AG04450 (cell line): ENCODE measurements around the gene AGTRAP. TPM values are rescaled to one million over a fixed set of nuclear protein-coding genes. Genes with fewer than 3 reads are reported as not detected.
A peak's percentile ranks its signal among the peaks of the same experiment; 100 is the strongest.

Experiments
- CTCF ChIA-PET: fragments of 300-600, 350-600 bp; formaldehyde crosslinking; extraction: SDS; loops from one replicate; lab custom pipeline; 2022; ENCODE audit warnings: antibody characterized with exemption, inconsistent platforms; lab: Charles Lee
- POLR2A ChIA-PET: fragments of 350-600 bp; formaldehyde crosslinking; extraction: SDS; loops from one replicate; lab custom pipeline; 2021; ENCODE audit warnings: antibody characterized with exemption, inconsistent platforms; lab: Yijun Ruan, JAX
- DNase-seq: peaks from one replicate; pipeline ENCODE4 v3.0.0-alpha.2; 2011; ENCODE audit warnings: low read depth, low spot score
- H3K27ac ChIP-seq: one replicate; pipeline ENCODE4 v1.5.1; 2012; ENCODE audit warnings: low read depth, low read length, control low read depth
- H3K27me3 ChIP-seq: one replicate; pipeline ENCODE4 v1.6.0; 2012; ENCODE audit warnings: low read length; ENCODE audit not compliant: control insufficient read depth, insufficient read depth
- H3K4me3 ChIP-seq: 2 replicates; pipeline ENCODE4 v1.5.1; 2011; ENCODE audit warnings: mild to moderate bottlenecking, low read depth, low read length, control low read depth
- H3K9me3 ChIP-seq: 2 replicates; pipeline ENCODE4 v1.5.1; 2012; ENCODE audit warnings: low read length; ENCODE audit not compliant: control insufficient read depth, insufficient read depth
- CTCF ChIP-seq: IDR thresholded peaks from 2 replicates; pipeline ENCODE4 v1.5.1; 2011; ENCODE audit warnings: low read depth, low read length, control low read depth, inconsistent platforms
- polyA plus RNA-seq: library from polyadenylated mRNA; depleted of rRNA; stranded (reverse); fragments of >200 nt; gene quantifications from 2 replicates; pipeline ENCODE4 v1.2.3, GENCODE V29; 2011

The AGTRAP gene
- polyA plus RNA-seq, 1 experiment = 26.8 TPM

GRCh38 chr1:11782127-11782708, 46.3 kb downstream of the AGTRAP start:
- Histone ChIP-seq H3K27ac (no peak overlapping the region), H3K27me3 (no peaks in the 10 kb centered on the region), H3K9me3 (peaks cover 4% of the 10 kb centered on the region; the same call in 1 of the 2 replicates), H3K4me3 (no peak overlapping the region)
- no peak for DNase-seq
- TF ChIP-seq CTCF = no peak
- ChIA-PET POLR2A (interaction anchor here (0.7 kb wide), 1 partner anchor 21 kb away, joined by 3 read pairs; no protein-coding TSS in a partner anchor), CTCF (interaction anchor here (0.6 to 1.0 kb wide), 2 partner anchors 10 to 395 kb away, joined by 3 read pairs; no protein-coding TSS in a partner anchor)

- DNase-seq = no peak
- CTCF ChIA-PET = interaction anchor here (0.6 kb wide), 1 partner anchor 14 kb away, joined by 3 read pairs; no protein-coding TSS in a partner anchor
- POLR2A ChIA-PET = no interaction called here
- Histone ChIP-seq H3K9me3 (peaks cover 4% of the 10 kb centered on the region; the same call in 1 of the 2 replicates), H3K27ac (no peak overlapping the region), H3K4me3 (no peak overlapping the region), H3K27me3 (no peaks in the 10 kb centered on the region)
- no peak for TF ChIP-seq CTCF
These were observed 47.6 kb downstream of the AGTRAP start for GRCh38 chr1:11783556-11783955.

- POLR2A ChIA-PET = no interaction called here
- Histone ChIP-seq H3K27me3 (no peaks in the 10 kb centered on the region), H3K9me3 (peaks cover 4% of the 10 kb centered on the region; the same call in 1 of the 2 replicates), H3K27ac (no peak overlapping the region), H3K4me3 (no peak overlapping the region)
- no peak for DNase-seq
- CTCF ChIA-PET = interaction anchor here (0.6 to 3.8 kb wide), 16 partner anchors 8 to 120 kb away, joined by 3 to 32 read pairs (median 4); partner anchors contain the start of genes CLCN6, FBXO6 and MTHFR
- no peak for TF ChIP-seq CTCF
These were observed 48.5 kb downstream of the AGTRAP start for GRCh38 chr1:11784256-11784992.

- Histone ChIP-seq H3K27ac (no peak overlapping the region), H3K27me3 (no peaks in the 10 kb centered on the region), H3K9me3 (no peaks in the 10 kb centered on the region; the same call in 1 of the 2 replicates), H3K4me3 (peak overlapping the region; percentile 36)
- no peak for DNase-seq
- CTCF ChIA-PET = interaction anchor here (0.5 to 3.8 kb wide), 17 partner anchors 9 to 534 kb away, joined by 3 to 32 read pairs (median 4); partner anchors contain the start of genes CLCN6, FBXO6 and MTHFR
- peak; percentile 79 for TF ChIP-seq CTCF
- POLR2A ChIA-PET = no interaction called here
These were observed 49.2 kb downstream of the AGTRAP start for GRCh38 chr1:11784993-11785769.
